ENCODE results near the gene GMPR2. TPM values are rescaled to one million over a fixed set of nuclear protein-coding genes. Genes with fewer than 3 reads are reported as not detected.

GMPR2 gene
- total and polyA plus RNA-seq, 3 donors from 2014 or later: 30.0 to 49.9 (median 42.2) TPM

GRCh38 chr14:24259282-24260025 lies 26.7 kb downstream of the GMPR2 start:
- intact Hi-C loops (cut with DNase I; ENCODE audit: low total_unique reads): no loop called here
- H3K27ac ChIP-seq: no peak overlapping the region

GRCh38 chr14:24260026-24260779 lies 27.5 kb downstream of the GMPR2 start:
- no peak for DNase-seq
- no peak overlapping the region for H3K4me3 ChIP-seq
- intact Hi-C loops (cut with DNase I; ENCODE audit: low total_unique reads): no loop called here
- H3K27me3 ChIP-seq: no peaks in the 10 kb centered on the region
- H3K9me3 ChIP-seq: no peaks in the 10 kb centered on the region
- WGBS, 2 donors: 89% methylated on average over 12 to 16 of the region's 16 CpGs
- H3K27ac ChIP-seq: no peak overlapping the region
- H3K4me1 ChIP-seq: no peaks in the 10 kb centered on the region
- TF ChIP-seq, protein P1, sequence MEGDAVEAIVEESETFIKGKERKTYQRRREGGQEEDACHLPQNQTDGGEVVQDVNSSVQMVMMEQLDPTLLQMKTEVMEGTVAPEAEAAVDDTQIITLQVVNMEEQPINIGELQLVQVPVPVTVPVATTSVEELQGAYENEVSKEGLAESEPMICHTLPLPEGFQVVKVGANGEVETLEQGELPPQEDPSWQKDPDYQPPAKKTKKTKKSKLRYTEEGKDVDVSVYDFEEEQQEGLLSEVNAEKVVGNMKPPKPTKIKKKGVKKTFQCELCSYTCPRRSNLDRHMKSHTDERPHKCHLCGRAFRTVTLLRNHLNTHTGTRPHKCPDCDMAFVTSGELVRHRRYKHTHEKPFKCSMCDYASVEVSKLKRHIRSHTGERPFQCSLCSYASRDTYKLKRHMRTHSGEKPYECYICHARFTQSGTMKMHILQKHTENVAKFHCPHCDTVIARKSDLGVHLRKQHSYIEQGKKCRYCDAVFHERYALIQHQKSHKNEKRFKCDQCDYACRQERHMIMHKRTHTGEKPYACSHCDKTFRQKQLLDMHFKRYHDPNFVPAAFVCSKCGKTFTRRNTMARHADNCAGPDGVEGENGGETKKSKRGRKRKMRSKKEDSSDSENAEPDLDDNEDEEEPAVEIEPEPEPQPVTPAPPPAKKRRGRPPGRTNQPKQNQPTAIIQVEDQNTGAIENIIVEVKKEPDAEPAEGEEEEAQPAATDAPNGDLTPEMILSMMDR (IDR thresholded peaks at IDR 0.05): no peak
- no peak for TF ChIP-seq POLR2A (IDR thresholded peaks at IDR 0.05)
- no peaks in the 10 kb centered on the region for H3K36me3 ChIP-seq (ENCODE audit: low read depth, missing control alignments)

More at GRCh38 chr14:24259282-24260025, 26.7 kb downstream of the GMPR2 start:
- no peaks in the 10 kb centered on the region for H3K9me3 ChIP-seq
- H3K4me3 ChIP-seq: no peak overlapping the region
- DNase-seq: no peak
- no peaks in the 10 kb centered on the region for H3K4me1 ChIP-seq
- TF ChIP-seq POLR2A (IDR thresholded peaks at IDR 0.05): no peak
- TF ChIP-seq, protein P1 (IDR thresholded peaks at IDR 0.05): no peak
- 85 to 90% methylated on average over 14 to 16 of the region's 16 CpGs for WGBS, 2 donors
- H3K36me3 ChIP-seq (ENCODE audit: low read depth, missing control alignments): no peaks in the 10 kb centered on the region
- H3K27me3 ChIP-seq: no peaks in the 10 kb centered on the region

DNA sequence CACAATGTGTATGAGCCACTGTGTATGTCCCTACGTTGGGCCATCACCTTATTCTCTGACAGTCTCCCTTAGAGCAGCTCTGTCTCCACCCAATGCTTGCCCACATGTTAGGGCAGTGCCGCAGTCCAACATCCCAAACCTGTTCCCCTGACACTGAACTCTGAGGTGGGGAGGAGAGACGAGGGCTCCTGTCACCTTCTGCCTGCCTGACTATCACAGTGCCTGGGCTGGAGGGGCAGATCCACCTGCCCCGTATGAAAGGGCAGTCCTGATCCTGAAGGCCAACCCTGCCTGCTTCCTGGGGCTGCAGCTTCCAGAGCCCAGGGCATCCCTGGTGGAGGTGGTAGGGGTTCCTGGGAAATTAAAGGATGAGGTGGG lies 28.0 kb downstream of the GMPR2 start:
- H3K4me3 ChIP-seq: no peak overlapping the region
- no peak overlapping the region for H3K27ac ChIP-seq
- H3K4me1 ChIP-seq: no peaks in the 10 kb centered on the region
- intact Hi-C loops (cut with DNase I; ENCODE audit: low total_unique reads): no loop called here
- 76 to 94% methylated on average over 3 to 4 of the region's 4 CpGs for WGBS, 2 donors
- H3K27me3 ChIP-seq: no peaks in the 10 kb centered on the region
- TF ChIP-seq, protein P1 (IDR thresholded peaks at IDR 0.05): no peak
- no peak for TF ChIP-seq POLR2A (IDR thresholded peaks at IDR 0.05)
- H3K36me3 ChIP-seq (ENCODE audit: low read depth, missing control alignments): no peaks in the 10 kb centered on the region
- no peaks in the 10 kb centered on the region for H3K9me3 ChIP-seq
- no peak for DNase-seq

- Histone ChIP-seq H3K27me3 (no peaks in the 10 kb centered on the region), H3K9me3 (no peaks in the 10 kb centered on the region), H3K36me3 (ENCODE audit: low read depth, missing control alignments) (no peaks in the 10 kb centered on the region), H3K27ac (no peak overlapping the region), H3K4me1 (no peaks in the 10 kb centered on the region), H3K4me3 (no peak overlapping the region)
- WGBS, 2 donors: 93 to 96% methylated on average over 20 of the region's 20 CpGs
- DNase-seq: no peak
- TF ChIP-seq, protein P1 (IDR thresholded peaks at IDR 0.05): no peak
- no peak for TF ChIP-seq POLR2A (IDR thresholded peaks at IDR 0.05)
- intact Hi-C loops (cut with DNase I; ENCODE audit: low total_unique reads): no loop called here
Measured at GRCh38 chr14:24261256-24261968, 28.7 kb downstream of the GMPR2 start.

Measured in testis (tissue), 3 donors.